GM04504 (cell line): ENCODE results near the gene PCDHGB6.
A peak's percentile ranks its signal among the peaks of the same experiment; 100 is the strongest.
"Not testable (repeated sequence)": the region's sequence is repeated elsewhere in the genome, so short reads cannot be mapped to it uniquely, and the experiment has no call there.

Experiments used
- DNase-seq: peaks from one replicate; pipeline ENCODE4 v3.0.0-alpha.2; 2012; ENCODE audit warnings: low read depth

The PCDHGB6 gene

DNA sequence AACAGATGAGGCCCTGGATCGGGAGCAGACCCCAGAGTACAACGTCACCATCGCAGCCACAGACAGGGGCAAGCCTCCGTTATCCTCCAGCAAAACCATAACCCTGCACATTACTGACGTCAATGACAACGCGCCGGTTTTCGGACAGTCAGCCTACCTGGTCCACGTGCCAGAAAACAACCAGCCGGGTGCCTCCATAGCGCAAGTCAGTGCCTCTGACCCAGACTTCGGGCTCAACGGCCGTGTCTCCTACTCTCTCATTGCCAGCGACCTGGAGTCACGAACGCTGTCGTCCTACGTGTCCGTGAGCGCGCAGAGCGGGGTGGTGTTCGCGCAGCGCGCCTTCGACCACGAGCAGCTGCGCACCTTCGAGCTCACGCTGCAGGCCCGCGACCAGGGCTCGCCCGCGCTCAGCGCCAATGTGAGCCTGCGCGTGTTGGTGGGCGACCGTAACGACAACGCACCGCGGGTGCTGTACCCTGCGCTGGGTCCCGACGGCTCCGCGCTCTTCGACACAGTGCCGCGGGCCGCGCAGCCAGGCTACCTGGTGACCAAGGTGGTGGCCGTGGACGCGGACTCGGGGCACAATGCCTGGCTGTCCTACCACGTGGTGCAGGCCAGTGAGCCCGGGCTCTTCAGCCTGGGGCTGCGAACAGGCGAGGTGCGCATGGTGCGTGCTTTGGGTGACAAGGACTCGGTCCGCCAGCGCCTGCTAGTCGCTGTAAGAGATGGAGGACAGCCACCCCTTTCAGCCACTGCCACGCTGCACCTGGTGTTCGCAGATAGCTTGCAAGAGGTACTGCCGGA is 11.5 kb downstream of the PCDHGB6 start:
- DNase-seq: no peak

DNA sequence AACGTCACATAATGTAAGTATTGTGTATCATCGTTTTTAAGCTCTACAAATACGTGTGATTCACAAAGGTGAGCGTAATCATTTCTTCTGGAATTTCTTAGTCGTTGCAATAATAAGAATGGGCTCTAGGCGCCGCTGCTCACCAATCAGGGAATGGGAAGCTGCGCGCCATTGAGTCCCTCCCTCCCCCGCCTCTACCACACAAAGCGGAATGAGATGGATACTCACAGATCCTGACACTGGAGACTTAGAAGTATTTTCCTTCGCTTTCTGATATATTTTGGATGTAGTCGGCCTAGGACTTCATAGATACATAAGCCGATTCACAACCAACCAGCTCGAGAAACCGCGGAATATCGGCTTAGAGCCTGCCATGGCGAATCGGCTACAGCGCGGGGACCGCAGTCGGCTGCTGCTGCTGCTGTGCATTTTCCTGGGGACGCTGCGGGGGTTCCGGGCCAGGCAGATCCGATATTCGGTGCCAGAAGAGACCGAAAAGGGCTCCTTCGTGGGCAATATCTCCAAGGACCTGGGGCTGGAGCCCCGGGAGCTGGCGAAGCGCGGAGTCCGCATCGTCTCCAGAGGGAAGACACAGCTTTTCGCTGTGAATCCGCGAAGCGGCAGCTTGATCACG is 13.2 kb downstream of the PCDHGB6 start, which contains the start of gene PCDHGA11:
PCDHGA11 (plus strand) TSS at position 197 of the 634 bp plus-strand sequence; CDS start at position 374, 177 bp downstream.
- no peak for DNase-seq

- DNase-seq: no peak
These were observed 13.7 kb downstream of the PCDHGB6 start for GRCh38 chr5:141421489-141421855.

- no peak for DNase-seq
These were observed 15.0 kb downstream of the PCDHGB6 start for GRCh38 chr5:141422742-141423291.

GRCh38 chr5:141427783-141428426 is 20.1 kb downstream of the PCDHGB6 start:
- no peak for DNase-seq

GRCh38 chr5:141430332-141431113 is 22.7 kb downstream of the PCDHGB6 start, which contains the start of gene PCDHGA12:
Gene PCDHGA12 (plus strand): TSS chr5:141430507. CDS start chr5:141430760, 253 bp downstream.
- DNase-seq: peak; percentile 68

DNA sequence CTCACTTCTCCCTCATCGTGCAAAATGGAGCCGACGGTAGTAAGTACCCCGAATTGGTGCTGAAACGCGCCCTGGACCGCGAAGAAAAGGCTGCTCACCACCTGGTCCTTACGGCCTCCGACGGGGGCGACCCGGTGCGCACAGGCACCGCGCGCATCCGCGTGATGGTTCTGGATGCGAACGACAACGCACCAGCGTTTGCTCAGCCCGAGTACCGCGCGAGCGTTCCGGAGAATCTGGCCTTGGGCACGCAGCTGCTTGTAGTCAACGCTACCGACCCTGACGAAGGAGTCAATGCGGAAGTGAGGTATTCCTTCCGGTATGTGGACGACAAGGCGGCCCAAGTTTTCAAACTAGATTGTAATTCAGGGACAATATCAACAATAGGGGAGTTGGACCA is 23.5 kb downstream of the PCDHGB6 start:
- DNase-seq: no peak

- not testable (repeated sequence) for DNase-seq
These were observed 24.5 kb downstream of the PCDHGB6 start for GRCh38 chr5:141432308-141432707.

DNA sequence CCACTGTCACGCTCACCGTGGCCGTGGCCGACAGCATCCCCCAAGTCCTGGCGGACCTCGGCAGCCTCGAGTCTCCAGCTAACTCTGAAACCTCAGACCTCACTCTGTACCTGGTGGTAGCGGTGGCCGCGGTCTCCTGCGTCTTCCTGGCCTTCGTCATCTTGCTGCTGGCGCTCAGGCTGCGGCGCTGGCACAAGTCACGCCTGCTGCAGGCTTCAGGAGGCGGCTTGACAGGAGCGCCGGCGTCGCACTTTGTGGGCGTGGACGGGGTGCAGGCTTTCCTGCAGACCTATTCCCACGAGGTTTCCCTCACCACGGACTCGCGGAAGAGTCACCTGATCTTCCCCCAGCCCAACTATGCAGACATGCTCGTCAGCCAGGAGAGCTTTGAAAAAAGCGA is 24.9 kb downstream of the PCDHGB6 start:
- DNase-seq: not testable (repeated sequence)

- DNase-seq: no peak
These were observed 26.2 kb downstream of the PCDHGB6 start for GRCh38 chr5:141434006-141434405.

GRCh38 chr5:141437221-141437620 is 29.4 kb downstream of the PCDHGB6 start:
- no peak for DNase-seq

DNA sequence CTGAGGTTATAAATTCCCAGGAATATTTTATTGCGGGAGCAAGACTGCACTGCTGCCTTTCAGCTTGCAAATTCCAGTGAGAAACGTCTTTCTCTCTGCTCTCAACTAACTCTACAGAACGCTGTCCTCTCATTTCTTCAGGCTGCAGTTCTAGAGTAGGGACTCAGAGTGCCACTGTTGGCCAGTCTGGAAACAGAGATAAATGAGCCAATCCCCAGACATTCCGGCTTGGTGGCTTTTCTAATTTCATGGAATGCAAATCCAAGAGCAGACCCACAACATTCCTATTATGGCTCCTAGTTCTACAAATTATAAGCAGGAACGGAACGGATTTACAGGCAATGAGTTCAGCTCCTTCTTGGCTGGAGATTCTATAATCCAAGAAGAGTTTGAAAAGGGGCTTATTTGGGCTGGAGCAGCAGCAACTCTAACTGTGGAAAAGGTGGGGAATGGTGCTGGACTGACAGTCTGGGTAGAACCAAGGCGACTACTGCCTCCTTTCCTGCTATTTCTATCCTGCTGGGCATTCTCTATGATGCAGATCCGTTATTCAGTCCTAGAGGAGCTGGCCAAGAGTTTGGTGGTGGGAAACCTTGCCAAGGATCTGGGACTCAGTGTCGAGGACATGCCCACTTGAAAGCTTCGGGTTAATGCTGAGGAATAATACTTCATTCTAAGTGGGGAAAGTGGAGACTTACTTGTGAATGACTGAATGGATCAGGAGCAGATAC is 31.8 kb downstream of the PCDHGB6 start:
- no peak for DNase-seq

- DNase-seq: no peak
These were observed 32.5 kb downstream of the PCDHGB6 start for GRCh38 chr5:141440341-141440740.

GRCh38 chr5:141441571-141442170 is 33.9 kb downstream of the PCDHGB6 start:
- no peak for DNase-seq
